ENCODE results near the gene EML3. TPM values are rescaled to one million over a fixed set of nuclear protein-coding genes. Genes with fewer than 3 reads are reported as not detected.
"Not testable (repeated sequence)": the region's sequence is repeated elsewhere in the genome, so short reads cannot be mapped to it uniquely, and the experiment has no call there.

EML3 gene
- polyA plus RNA-seq, 1 donor, result 15.3 TPM

DNA sequence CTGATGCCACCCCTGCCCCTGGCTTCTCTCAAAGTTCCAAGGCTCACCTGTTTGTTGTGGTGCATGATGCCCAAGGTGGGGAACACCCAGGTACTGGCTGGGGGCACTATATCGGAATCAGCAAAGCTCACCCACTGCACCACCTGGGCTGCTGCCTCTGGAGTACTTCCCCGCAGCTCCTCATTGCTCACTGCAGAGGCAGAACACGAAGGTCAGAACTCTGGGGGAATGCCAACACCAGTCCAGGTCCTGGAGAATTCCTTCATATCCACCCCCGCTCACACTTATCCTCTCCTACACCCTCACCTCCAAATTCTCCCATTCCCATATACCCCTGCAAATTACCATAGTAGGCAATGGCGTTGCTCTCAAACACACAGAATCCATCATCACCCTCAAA is 41.1 kb downstream of the EML3 start:
- not testable (repeated sequence) for DNase-seq (ENCODE audit: low read depth)

- DNase-seq (ENCODE audit: low read depth), result not testable (repeated sequence)
Measured at GRCh38 chr11:62570903-62571302, 41.7 kb downstream of the EML3 start.

- no peak for DNase-seq (ENCODE audit: low read depth)
Measured at GRCh38 chr11:62569611-62570010, 43.0 kb downstream of the EML3 start.

DNA sequence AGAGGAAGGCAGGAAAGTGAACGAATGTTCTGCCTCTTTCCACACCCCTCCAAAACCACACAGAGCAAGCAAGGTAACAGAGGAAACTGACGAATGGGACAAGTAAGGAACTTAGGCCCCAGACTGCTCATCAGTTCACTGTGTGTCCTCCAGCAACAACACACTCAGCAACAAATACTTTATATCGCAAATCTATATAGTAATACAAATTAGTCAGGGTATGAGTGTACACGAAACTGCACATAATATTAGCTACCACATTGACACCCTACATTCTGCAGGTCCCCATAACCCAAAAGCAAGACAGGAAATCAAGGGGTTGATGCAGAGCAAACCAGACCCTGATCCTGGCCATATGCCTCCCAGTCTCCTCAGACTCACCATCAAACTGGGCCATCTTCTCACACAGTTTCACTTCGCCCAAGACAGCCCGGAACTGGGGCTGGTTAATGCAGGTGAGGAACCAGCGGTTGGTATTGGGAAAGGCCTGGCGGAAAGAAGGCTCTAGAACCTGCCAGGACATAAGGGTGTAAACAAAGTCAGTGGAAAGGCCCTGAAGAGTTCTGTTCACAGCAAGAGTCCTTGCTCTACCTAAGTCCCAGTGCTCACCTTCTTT is 45.4 kb downstream of the EML3 start:
- DNase-seq (ENCODE audit: low read depth), result no peak

- no peak for DNase-seq (ENCODE audit: low read depth)
Measured at GRCh38 chr11:62566247-62566646, 46.3 kb downstream of the EML3 start.

DNA sequence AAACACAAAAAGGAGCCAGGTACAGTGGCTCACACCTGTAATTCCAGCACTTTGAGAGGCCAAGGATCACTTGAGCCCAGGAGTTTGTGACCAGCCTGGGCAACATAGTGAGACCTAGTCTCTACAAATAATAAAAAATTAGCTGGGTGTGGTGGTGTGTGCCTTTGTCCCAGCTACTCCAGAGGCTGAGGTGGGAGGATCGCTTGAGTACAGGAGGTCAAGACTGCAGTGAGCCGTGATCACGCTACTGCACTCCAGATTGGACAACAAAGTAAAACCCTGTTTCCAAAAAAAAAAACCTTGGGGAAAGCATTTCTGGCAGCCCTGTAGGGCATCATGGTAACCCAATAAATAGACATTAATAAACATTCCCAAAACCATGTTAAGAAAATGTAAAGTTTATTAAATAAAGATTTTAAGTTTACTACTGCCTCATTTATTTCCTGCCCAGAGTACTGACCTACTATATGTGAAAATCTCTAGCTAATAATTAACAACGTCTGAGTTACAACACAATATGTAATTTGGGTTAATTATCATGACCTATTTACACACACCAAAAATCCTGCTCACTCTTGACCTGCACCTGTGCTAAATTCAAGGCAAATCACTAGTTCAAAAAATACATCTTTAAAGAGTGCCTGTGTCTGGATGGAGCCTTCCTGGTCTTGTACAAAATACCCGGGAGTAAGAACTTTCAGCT is 47.3 kb downstream of the EML3 start:
- no peak for DNase-seq (ENCODE audit: low read depth)

- not testable (repeated sequence) for DNase-seq (ENCODE audit: low read depth)
Measured at GRCh38 chr11:62561677-62562230, 50.8 kb downstream of the EML3 start.

- DNase-seq (ENCODE audit: low read depth), result no peak
Measured at GRCh38 chr11:62560566-62561103, 51.9 kb downstream of the EML3 start.

DNA sequence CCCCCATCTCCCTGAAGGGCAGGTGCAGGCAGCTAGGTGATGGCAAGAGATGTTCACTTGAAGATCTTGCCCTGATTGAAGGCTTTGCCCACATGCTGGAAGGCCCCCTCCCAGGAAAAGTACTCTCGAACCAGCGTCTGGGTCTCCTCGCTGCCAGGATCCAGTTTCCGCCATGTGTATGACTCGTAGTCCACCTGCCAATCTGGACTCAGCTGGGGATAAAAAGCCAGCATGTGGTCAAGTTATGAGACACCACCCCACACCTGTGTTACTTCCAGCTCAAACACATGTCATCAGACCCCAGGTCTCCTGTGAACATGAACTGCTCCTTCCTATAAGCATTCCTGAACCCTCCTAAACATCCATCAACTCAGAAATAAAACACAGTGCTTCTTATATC is 52.9 kb downstream of the EML3 start:
- DNase-seq (ENCODE audit: low read depth), result not testable (repeated sequence)

GRCh38 chr11:62559204-62559603 is 53.4 kb downstream of the EML3 start:
- DNase-seq (ENCODE audit: low read depth), result no peak

- no peak for DNase-seq (ENCODE audit: low read depth)
Measured at GRCh38 chr11:62558669-62559068, 53.9 kb downstream of the EML3 start.

- no peak for DNase-seq (ENCODE audit: low read depth)
Measured at GRCh38 chr11:62556875-62557631, 55.5 kb downstream of the EML3 start.

DNA sequence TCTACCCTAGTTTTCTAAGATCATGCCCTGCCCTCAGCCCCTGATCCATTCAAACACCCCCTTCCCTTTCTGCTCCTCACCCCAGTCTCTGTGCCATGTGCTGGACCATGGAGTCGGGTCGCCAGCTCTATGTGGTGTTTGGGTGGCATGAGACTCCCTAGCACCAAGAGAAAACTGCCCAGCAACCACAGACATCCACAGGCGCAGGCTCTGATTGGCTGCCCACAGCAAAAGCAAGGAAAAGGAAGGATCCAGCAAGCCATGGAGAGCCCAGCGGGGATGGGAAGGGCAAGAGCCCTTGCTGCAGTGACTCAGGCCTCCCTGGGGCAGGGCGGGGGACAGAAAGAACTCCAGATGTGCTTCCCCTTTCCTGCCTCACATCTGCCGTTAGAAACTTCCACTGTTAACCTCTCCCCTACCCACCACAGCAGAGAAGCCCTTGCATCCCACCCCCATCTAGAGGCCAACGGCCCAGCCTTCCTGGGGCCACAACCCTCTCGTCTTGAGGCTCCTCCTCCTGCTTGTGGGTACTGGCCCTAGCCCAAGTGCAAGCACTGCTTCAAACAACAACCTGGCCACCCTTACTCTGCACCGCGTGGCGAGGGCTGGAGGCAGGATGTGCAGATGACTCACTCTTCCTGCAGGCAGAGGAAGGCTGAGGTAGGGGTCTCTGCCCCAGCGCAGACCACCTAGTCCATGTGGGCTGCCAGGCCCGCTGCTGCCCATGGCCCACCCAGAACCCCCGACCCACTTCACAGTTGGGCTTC is 56.3 kb downstream of the EML3 start:
- DNase-seq (ENCODE audit: low read depth), result no peak

- no peak for DNase-seq (ENCODE audit: low read depth)
Measured at GRCh38 chr11:62555464-62556107, 57.0 kb downstream of the EML3 start.

DNA sequence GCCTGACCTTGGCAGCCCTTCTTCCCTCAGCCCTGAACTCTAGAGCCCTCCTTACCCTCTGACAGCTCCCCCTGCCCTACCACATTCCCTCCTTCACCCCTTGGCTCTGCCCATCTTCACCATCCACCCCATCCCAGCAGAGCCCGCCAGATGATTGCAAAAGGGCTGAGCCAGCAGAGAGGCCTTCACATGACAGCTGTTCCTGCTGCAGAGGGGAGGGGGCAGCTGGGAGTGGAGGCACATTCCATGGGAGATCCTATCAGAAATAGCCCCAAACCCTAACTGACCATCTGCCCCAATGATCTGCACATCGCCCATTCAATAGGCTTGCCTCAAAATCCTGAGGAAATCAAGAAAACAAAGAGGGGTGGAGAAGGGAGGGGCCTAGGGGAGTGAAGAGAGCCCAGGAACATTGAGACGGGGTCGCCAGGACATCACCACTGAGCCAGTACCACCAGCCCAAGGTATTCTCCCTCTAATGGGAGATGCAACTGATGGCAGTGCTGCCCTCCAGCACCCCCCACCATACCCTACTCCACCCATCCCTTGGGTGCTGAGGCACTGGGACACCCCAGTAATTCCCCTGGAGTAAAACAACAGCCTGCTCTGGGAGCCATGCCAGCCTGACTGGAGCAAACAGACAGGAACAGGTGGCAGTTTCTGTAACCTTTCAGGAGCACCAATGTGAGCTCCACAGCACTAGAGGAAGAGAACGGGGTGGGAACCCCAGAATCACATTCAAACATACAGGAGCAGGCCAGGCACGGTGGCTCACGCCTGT is 58.0 kb downstream of the EML3 start:
- DNase-seq (ENCODE audit: low read depth), result no peak

- no peak for DNase-seq (ENCODE audit: low read depth)
Measured at GRCh38 chr11:62553839-62554361, 58.7 kb downstream of the EML3 start.

GRCh38 chr11:62553080-62553838 is 59.3 kb downstream of the EML3 start:
- no peak for DNase-seq (ENCODE audit: low read depth)

GRCh38 chr11:62552485-62553079 is 60.0 kb downstream of the EML3 start:
- no peak for DNase-seq (ENCODE audit: low read depth)

Measured in forelimb muscle (tissue), 1 donor.